Activated CD4-positive, alpha-beta T cell treated with anti-CD3 and anti-CD28 coated beads for 4 hours (primary cell): Measurements from ENCODE around the gene LAD1.

Experiments used
- DNase-seq, 2 donors: peaks; one replicate each; pipeline ENCODE4 v3.0.0-alpha.2; 2020

Gene LAD1

GRCh38 chr1:201418461-201418860, 19.3 kb upstream of the LAD1 start:
- DNase-seq = no peak

DNA sequence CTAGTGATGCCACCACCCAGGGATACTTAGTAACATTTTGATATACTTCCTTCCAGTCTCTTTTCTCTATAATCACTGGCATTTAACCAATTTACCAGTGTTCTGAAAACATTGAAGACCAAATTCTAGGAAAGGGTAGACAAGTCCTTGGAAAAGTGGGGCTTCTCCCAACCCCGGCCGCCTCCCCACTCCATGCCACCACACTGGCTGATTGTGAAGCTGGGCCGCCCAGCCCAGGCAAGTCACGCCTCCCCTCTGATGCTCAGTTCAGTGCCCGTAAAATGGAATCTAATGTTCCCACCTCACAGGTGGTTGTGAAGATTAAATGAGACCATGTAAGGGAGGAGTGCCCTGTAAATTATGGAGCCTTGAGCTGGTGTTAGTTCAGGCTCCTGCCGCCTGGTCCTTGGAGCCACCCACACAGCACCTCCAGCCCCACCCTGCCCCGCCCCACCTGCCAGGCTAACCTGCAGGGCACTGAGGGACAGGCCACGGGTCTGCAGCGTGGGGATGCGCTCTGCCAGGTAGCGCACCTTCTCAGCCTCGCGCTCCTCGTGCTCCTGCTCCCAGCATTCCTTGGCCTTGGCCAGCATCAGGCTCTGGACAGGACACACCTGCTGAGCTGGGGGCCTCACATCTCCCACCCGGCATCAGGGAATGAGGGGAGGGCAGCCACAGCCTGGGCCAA, 15.1 kb upstream of the LAD1 start:
- DNase-seq = no peak

- no peak for DNase-seq
Measured at GRCh38 chr1:201411292-201411691, 12.2 kb upstream of the LAD1 start.

DNA sequence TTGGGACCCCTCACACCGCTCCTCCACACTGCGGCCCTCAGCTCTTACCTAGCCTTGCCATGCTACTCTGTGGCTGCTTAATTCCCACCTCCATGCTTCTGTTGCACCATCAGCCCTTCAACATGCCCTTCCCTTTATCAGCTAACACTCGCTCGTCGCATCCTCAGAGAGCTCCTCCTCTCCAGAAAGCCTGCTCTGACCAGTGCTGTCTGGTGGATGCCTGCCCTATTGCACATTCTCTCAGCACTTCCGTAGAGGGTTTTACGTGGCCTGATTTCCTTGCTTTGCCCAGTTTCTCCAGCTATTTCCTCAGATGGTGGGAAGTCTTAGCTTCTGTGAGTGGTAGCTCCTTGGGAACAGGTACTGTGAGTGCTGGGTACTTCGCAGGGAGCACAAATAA, 10.3 kb upstream of the LAD1 start:
- DNase-seq = no peak

DNA sequence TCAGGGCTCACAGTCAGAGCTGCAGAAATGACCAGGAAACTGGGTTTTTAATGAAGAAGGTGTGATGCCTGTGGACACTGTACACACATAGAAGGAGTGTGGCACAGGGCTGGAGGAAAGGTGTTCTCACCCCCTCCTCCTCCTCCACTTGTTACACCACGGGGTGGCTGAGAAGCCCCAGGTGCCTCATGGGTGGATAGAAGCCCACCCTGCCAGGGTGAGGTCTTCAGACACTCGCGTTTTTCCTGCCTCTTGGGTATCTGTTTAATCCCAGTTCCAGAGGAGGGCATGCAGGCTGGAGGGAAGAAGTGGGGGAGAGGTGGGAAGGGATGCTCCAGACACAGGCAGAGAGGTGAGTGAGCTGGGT, 9.7 kb upstream of the LAD1 start:
- no peak for DNase-seq

GRCh38 chr1:201408176-201408833, 9.2 kb upstream of the LAD1 start:
- DNase-seq = peak; percentile 28 to 64

- DNase-seq = no peak
Measured at GRCh38 chr1:201406831-201407406, 7.8 kb upstream of the LAD1 start.

DNA sequence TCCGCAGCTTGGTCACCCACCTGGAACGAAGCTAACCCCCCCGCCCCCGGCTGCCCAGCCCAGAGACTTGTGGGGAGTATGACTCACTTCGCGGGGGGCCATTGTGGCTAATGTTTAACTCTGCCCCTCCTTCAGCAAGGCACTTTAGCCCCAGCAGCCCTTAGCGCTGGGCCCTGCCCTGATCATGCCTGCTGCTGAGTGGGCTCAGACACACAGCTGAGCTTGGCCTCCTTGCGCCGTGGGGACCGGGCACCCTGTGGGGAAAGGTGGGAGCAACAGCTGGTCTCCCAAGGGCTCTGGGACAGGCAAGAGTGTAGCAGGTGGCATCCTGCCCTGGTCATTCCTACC, 6.3 kb upstream of the LAD1 start:
- no peak for DNase-seq

DNA sequence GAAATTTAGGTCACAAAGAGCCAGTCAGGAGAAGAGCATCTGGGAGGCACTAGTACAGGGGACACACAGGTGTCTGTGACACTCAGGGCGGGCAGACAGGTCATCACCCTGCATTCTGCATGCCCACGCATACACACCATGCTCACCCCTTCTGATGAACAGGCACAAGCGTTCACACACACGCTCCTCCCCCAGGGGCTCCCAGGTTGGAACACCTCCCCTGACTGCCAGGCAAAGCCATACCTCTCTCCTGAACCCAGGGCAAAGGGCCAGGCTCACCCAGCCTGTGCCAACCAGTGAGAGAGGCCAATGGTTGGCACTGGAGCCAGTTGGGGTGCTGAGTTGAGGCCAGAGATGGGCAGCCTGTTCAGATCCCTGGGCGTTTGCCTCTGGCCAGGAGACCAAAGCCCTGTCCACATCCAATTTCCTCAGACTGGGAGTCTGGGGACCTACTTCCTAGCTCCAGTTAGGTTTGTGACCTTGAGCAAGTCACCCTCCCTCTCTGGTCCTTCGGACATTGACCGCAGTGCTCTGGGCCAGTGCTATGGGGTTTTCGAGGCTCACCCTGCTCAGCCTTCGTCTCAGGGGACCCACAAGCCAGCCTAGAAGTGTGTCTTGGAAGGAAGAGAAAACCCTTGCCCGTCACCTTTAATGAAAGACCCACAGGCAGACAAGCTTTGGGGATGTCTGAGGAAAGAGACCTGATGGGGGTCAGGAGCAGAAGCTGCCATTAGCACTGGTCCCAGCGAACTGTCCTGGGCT, 5.8 kb upstream of the LAD1 start:
- no peak for DNase-seq

GRCh38 chr1:201404055-201404454, 4.9 kb upstream of the LAD1 start:
- DNase-seq = no peak

DNA sequence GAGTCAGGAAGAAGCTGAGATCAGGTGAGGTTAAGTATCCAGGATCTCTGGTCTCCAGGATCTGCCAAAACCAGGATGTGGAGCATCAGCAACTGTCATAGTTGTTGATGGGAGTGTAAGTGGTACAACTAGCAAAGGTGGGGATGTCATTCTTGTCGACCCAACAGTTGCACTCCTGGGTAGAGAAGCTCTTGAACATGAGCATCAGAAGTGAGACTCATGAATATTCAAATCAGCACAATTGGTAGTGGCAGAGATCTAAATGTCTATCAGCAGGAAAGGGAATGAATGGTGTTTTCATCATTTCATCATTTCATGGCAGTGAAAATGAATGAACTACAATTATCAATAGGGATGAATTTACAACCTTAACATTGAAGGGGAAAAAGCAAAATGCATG, 4.2 kb upstream of the LAD1 start:
- no peak for DNase-seq

DNA sequence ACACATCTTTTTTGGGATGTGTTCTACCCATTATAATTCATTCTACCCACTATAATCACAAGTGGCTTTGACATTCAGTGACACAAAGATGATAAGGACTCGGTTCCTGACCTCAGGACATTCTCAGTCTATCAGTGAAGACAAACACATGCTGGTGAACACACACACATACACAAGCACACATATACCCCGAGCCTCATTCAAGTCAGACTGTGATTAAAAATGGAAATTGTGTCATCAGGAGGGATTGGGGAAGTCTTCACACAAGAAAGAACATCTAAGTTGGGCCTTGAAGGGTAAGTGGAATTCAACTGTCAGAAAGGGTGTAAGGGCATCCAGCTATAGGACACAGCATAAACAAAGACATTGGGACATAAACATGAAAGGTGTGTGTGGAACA, 2.6 kb upstream of the LAD1 start:
- no peak for DNase-seq

GRCh38 chr1:201400852-201401230, 1.7 kb upstream of the LAD1 start:
- no peak for DNase-seq

DNA sequence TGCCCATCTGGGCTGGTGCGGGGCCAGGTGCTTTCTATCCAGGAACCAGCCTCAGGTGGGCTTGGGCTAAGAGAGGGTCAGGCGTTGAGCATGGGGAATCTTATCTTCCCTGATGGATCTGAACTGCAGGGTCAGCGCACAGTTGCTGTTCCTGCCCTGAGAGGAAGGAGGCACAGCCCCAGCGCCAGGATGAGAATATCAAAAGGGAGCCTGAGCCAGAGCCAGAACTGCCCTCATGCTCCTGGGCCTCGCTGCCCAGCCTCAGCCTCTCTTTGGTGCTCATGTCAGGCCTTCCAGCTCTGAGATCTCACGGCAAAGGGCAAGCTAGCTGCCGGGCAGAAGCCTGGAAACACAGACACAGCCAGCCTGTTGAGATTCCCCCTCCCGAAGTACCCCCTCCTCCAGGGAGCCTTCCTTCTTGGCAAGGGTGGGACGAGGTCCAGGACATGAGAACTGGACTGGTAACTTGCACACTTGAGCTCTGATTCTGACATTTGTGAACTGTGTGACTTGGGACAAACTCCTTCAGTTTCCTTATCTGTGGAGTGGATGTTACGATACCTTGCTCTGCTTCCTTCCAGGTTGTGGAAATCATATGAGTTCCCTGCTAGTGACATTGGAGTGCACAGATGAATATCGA, 1.2 kb upstream of the LAD1 start:
- no peak for DNase-seq

DNA sequence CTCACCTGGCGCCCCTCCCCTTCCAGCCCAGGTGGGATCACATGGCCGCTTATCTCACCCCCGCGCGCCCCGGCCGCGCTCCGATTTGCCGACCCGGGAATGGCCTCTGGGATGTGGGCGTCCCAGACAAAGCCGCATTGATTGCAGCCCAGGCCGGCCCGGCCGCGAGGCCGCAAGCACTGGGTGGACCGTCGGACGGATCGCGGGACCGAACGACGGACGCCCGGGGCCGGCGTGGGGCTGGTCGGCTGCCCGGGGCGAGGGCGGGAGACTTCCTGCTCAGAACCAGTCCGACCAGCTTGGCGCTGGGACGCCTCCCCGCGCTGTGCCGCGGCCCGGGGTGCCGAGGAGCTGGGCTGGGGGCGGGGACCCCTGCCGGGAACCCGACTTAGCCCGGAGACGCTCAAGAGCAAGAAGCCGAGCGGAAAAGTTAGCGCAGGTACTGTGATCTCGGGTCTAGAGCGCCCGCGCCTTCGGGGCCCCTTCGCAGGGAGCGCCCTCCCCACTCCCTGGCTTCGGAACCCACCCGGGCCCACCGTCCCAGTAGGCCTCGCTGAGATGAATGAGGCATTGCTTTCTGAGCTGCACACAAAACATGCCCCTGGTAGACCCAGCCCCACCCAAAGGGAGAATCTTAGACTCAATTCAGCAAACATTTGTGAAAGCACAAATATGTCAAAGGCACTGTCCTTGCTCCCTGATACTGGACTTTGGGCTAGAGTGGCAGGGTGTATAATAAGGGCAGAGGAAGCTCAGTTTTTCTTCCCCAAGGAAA, 415 bp upstream of the LAD1 start:
- no peak for DNase-seq

- DNase-seq = no peak
Measured at GRCh38 chr1:201397675-201398074, 1.4 kb downstream of the LAD1 start.

- DNase-seq = no peak
Measured at GRCh38 chr1:201396861-201397464, 2.2 kb downstream of the LAD1 start.

- no peak for DNase-seq
Measured at GRCh38 chr1:201395936-201396335, 3.2 kb downstream of the LAD1 start.

GRCh38 chr1:201394591-201394990, 4.5 kb downstream of the LAD1 start:
- DNase-seq = no peak

- DNase-seq = no peak
Measured at GRCh38 chr1:201393076-201393475, 6.0 kb downstream of the LAD1 start.

- DNase-seq = no peak
Measured at GRCh38 chr1:201391651-201392511, 7.2 kb downstream of the LAD1 start.
